H9 (cell line): ENCODE results near the gene CHST1. TPM values are rescaled to one million over a fixed set of nuclear protein-coding genes. Genes with fewer than 3 reads are reported as not detected.

ENCODE experiments used
- DNase-seq: peaks from one replicate; pipeline ENCODE4 v3.0.0-alpha.2; 2017
- H2AFZ ChIP-seq: one replicate; pipeline ENCODE4 v1.6.1; 2013; ENCODE audit warnings: mild to moderate bottlenecking, low read length, control low read depth, moderate library complexity
- H2AK5ac ChIP-seq: 2 replicates; pipeline ENCODE4 v1.6.1; 2013; ENCODE audit warnings: low read length, control low read depth, mixed read lengths; ENCODE audit not compliant: insufficient read length
- H2BK120ac ChIP-seq: one replicate; pipeline ENCODE4 v1.6.1; 2013; ENCODE audit warnings: low read depth, mild to moderate bottlenecking, low read length, control low read depth, inconsistent platforms; ENCODE audit not compliant: poor library complexity, severe bottlenecking
- H2BK12ac ChIP-seq: 2 replicates; pipeline ENCODE4 v1.6.1; 2013; ENCODE audit warnings: low read length, control low read depth, mixed read lengths, low read depth; ENCODE audit not compliant: insufficient read length
- H2BK15ac ChIP-seq: 2 replicates; pipeline ENCODE4 v1.6.1; 2013; ENCODE audit warnings: low read depth, low read length, control low read depth
- H2BK20ac ChIP-seq: one replicate; pipeline ENCODE4 v1.6.1; 2013; ENCODE audit warnings: low read depth, mild to moderate bottlenecking, low read length, control low read depth, inconsistent platforms; ENCODE audit not compliant: poor library complexity, severe bottlenecking
- H2BK5ac ChIP-seq: 2 replicates; pipeline ENCODE4 v1.6.1; 2013; ENCODE audit warnings: low read length, control low read depth, mixed read lengths; ENCODE audit not compliant: insufficient read length
- H3K14ac ChIP-seq: 2 replicates; pipeline ENCODE4 v1.6.1; 2013; ENCODE audit warnings: low read length, control low read depth; ENCODE audit not compliant: insufficient read depth
- H3K18ac ChIP-seq: 2 replicates; pipeline ENCODE4 v1.6.1; 2013; ENCODE audit warnings: low read depth, mild to moderate bottlenecking, mixed read lengths, low read length, control low read depth; ENCODE audit not compliant: insufficient read length
- H3K23ac ChIP-seq: 2 replicates; pipeline ENCODE4 v1.6.1; 2013; ENCODE audit warnings: low read length, control low read depth, mixed read lengths, low read depth; ENCODE audit not compliant: insufficient read length
- H3K23me2 ChIP-seq: 2 replicates; pipeline ENCODE4 v1.6.1; 2013; ENCODE audit warnings: low read depth, mild to moderate bottlenecking, mixed read lengths, low read length, control low read depth; ENCODE audit not compliant: insufficient read length, poor library complexity, severe bottlenecking
- H3K27ac ChIP-seq: 2 replicates; pipeline ENCODE4 v1.5.1; 2013; ENCODE audit warnings: low read length, control low read depth, mixed read lengths, low read depth; ENCODE audit not compliant: insufficient read length
- H3K27me3 ChIP-seq: 2 replicates; pipeline ENCODE4 v1.6.1; 2013; ENCODE audit warnings: low read length, control low read depth, inconsistent platforms; ENCODE audit not compliant: insufficient read depth
- H3K4ac ChIP-seq: 2 replicates; pipeline ENCODE4 v1.6.1; 2013; ENCODE audit warnings: low read depth, mild to moderate bottlenecking, control low read depth, inconsistent platforms, low read length, moderate library complexity
- H3K4me1 ChIP-seq: 2 replicates; pipeline ENCODE4 v1.6.1; 2013; ENCODE audit warnings: low read length, control low read depth, inconsistent platforms; ENCODE audit not compliant: insufficient read depth
- H3K4me2 ChIP-seq: 2 replicates; pipeline ENCODE4 v1.6.1; 2013; ENCODE audit warnings: low read length, control low read depth, mixed read lengths; ENCODE audit not compliant: insufficient read length, insufficient read depth
- H3K56ac ChIP-seq: 2 replicates; pipeline ENCODE4 v1.6.1; 2013; ENCODE audit warnings: low read depth, mild to moderate bottlenecking, mixed read lengths, low read length, control low read depth; ENCODE audit not compliant: insufficient read length
- H3K79me1 ChIP-seq: 2 replicates; pipeline ENCODE4 v1.6.1; 2013; ENCODE audit warnings: low read depth, mild to moderate bottlenecking, moderate library complexity, low read length, control low read depth, inconsistent platforms; ENCODE audit not compliant: insufficient read depth, poor library complexity, severe bottlenecking
- H3K79me2 ChIP-seq: 2 replicates; pipeline ENCODE4 v1.6.1; 2013; ENCODE audit warnings: low read length, control low read depth, inconsistent platforms; ENCODE audit not compliant: insufficient read depth
- H3K9ac ChIP-seq: 2 replicates; pipeline ENCODE4 v1.6.1; 2013; ENCODE audit warnings: low read length, control low read depth, mixed read lengths; ENCODE audit not compliant: insufficient read length; ENCODE audit errors: extremely low read depth
- H3K9me3 ChIP-seq: one replicate; pipeline ENCODE4 v1.6.1; 2013; ENCODE audit warnings: low read depth, low read length, inconsistent platforms; ENCODE audit not compliant: control insufficient read depth
- H3T11ph ChIP-seq: one replicate; pipeline ENCODE4 v1.6.1; 2013; ENCODE audit warnings: mild to moderate bottlenecking, low read length, control low read depth, inconsistent platforms
- H4K20me1 ChIP-seq: one replicate; pipeline ENCODE4 v1.6.1; 2013; ENCODE audit not compliant: control insufficient read depth, insufficient read length, insufficient read depth
- H4K5ac ChIP-seq: 2 replicates; pipeline ENCODE4 v1.6.1; 2013; ENCODE audit warnings: low read depth, mild to moderate bottlenecking, mixed read lengths, low read length, control low read depth; ENCODE audit not compliant: insufficient read length
- H4K8ac ChIP-seq: replicated peaks from 2 replicates; pipeline ENCODE4 v1.6.1; 2013; ENCODE audit warnings: low read length, control low read depth, mixed read lengths, low read depth; ENCODE audit not compliant: insufficient read length
- H4K91ac ChIP-seq: 2 replicates; pipeline ENCODE4 v1.6.1; 2013; ENCODE audit warnings: low read depth, mild to moderate bottlenecking, moderate library complexity, mixed read lengths, low read length, control low read depth; ENCODE audit not compliant: insufficient read length
- H3K27ac Mint-ChIP-seq, 3 experiments: 2 replicates in 2 of 3; 3 replicates in 1 of 3; pipeline ENCODE4 v1.8.0; 2020 to 2021; ENCODE audit warnings: mixed read lengths in 3 of 3, mild to moderate bottlenecking in 1 of 3, moderate library complexity in 1 of 3
- H3K27me3 Mint-ChIP-seq: 2 replicates; pipeline ENCODE4 v1.8.0; 2021; ENCODE audit warnings: low read depth, mild to moderate bottlenecking, moderate library complexity, mixed read lengths
- H3K36me3 Mint-ChIP-seq, 3 experiments: 2 replicates in 2 of 3; 3 replicates in 1 of 3; pipeline ENCODE4 v1.8.0; 2020 to 2021; ENCODE audit warnings: low read depth in 3 of 3, mixed read lengths in 3 of 3; ENCODE audit not compliant: insufficient read depth in 1 of 3
- H3K4me1 Mint-ChIP-seq, 2 experiments: 2 replicates each; pipeline ENCODE4 v1.8.0; 2020; ENCODE audit warnings: mixed read lengths in 2 of 2
- H3K4me3 Mint-ChIP-seq, 2 experiments: 2 replicates in 1 of 2; 3 replicates in 1 of 2; pipeline ENCODE4 v1.8.0; 2020 to 2021; ENCODE audit warnings: mild to moderate bottlenecking in 2 of 2, mixed read lengths in 2 of 2, moderate library complexity in 1 of 2
- H3K9me3 Mint-ChIP-seq, 2 experiments: 2 replicates in 1 of 2; 3 replicates in 1 of 2; pipeline ENCODE4 v1.8.0; 2020; ENCODE audit warnings: mild to moderate bottlenecking in 2 of 2, mixed read lengths in 2 of 2, moderate library complexity in 1 of 2
- WGBS: extraction: QIAGEN DNeasy Blood & Tissue Kit; methylation state at CpG from one replicate; pipeline ENCODE4 v1.1.7; 2013; ENCODE audit warnings: missing lambda C conversion rate, low lambda C conversion rate, mixed read lengths; ENCODE audit not compliant: insufficient read length; ENCODE audit errors: extremely low coverage; 5-methylcytosine and 5-hydroxymethylcytosine counted together
- total RNA-seq: library from RNA; stranded (reverse); gene quantifications from 2 replicates; pipeline ENCODE4 v1.2.1, GENCODE V29; 2021
- TF ChIP-seq, protein P1 (sequence below): fragments of 200-600 bp; sonication (generic); conservative IDR thresholded peaks from 3 replicates; pipeline ENCODE4 v1.8.0; 2021; ENCODE audit warnings: antibody characterized with exemption, mild to moderate bottlenecking

Gene CHST1
- total RNA-seq, 1 experiment from 2014 or later = 0.57 TPM

GRCh38 chr11:45658292-45658991, 7.0 kb downstream of the CHST1 start:
- WGBS = no CpG with 5 or more reads among the region's 19 CpGs
- H3K9me3 Mint-ChIP-seq = no peaks in the 10 kb centered on the region
- H2BK5ac ChIP-seq = no peak overlapping the region
- no peak overlapping the region for H2BK15ac ChIP-seq
- H3K9ac ChIP-seq = no peak overlapping the region
- H4K20me1 ChIP-seq = no peaks in the 10 kb centered on the region
- no peaks in the 10 kb centered on the region for H3K4me1 ChIP-seq
- H3T11ph ChIP-seq = no peak overlapping the region
- TF ChIP-seq, protein P1, sequence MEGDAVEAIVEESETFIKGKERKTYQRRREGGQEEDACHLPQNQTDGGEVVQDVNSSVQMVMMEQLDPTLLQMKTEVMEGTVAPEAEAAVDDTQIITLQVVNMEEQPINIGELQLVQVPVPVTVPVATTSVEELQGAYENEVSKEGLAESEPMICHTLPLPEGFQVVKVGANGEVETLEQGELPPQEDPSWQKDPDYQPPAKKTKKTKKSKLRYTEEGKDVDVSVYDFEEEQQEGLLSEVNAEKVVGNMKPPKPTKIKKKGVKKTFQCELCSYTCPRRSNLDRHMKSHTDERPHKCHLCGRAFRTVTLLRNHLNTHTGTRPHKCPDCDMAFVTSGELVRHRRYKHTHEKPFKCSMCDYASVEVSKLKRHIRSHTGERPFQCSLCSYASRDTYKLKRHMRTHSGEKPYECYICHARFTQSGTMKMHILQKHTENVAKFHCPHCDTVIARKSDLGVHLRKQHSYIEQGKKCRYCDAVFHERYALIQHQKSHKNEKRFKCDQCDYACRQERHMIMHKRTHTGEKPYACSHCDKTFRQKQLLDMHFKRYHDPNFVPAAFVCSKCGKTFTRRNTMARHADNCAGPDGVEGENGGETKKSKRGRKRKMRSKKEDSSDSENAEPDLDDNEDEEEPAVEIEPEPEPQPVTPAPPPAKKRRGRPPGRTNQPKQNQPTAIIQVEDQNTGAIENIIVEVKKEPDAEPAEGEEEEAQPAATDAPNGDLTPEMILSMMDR = no peak
- H3K27ac Mint-ChIP-seq = no peak overlapping the region
- H4K5ac ChIP-seq = no peak overlapping the region
- H3K14ac ChIP-seq = 0 out of 2 replicates have a peak overlapping the region, but pooled peaks have one; percentile 26
- no peaks in the 10 kb centered on the region for H3K23me2 ChIP-seq
- no peak overlapping the region for H2AFZ ChIP-seq
- H3K18ac ChIP-seq = no peak overlapping the region
- peak; percentile 89 for DNase-seq
- no peak overlapping the region for H3K27ac ChIP-seq
- no peak overlapping the region for H3K4me2 ChIP-seq
- no peak overlapping the region for H2BK120ac ChIP-seq
- peaks cover 36 to 49% of the 10 kb centered on the region in 2 experiments for H3K4me1 Mint-ChIP-seq
- H3K36me3 Mint-ChIP-seq = no peaks in the 10 kb centered on the region; a peak in 1 of 7 replicates
- H4K8ac ChIP-seq = no peak overlapping the region
- H3K27me3 Mint-ChIP-seq = peaks cover 47% of the 10 kb centered on the region
- no peak overlapping the region for H3K23ac ChIP-seq
- no peak overlapping the region for H2AK5ac ChIP-seq
- H3K79me2 ChIP-seq = no peaks in the 10 kb centered on the region
- H3K79me1 ChIP-seq = no peaks in the 10 kb centered on the region
- H3K27me3 ChIP-seq = no peaks in the 10 kb centered on the region; the same call in 1 of the 2 replicates
- H3K4ac ChIP-seq = no peak overlapping the region
- no peaks in the 10 kb centered on the region for H3K9me3 ChIP-seq
- no peak overlapping the region for H3K56ac ChIP-seq
- no peak overlapping the region for H3K4me3 Mint-ChIP-seq
- no peak overlapping the region for H2BK12ac ChIP-seq
- no peak overlapping the region for H4K91ac ChIP-seq
- H2BK20ac ChIP-seq = no peak overlapping the region
